Caco-2 (cell line): ENCODE data around the gene SEC22C. TPM values are rescaled to one million over a fixed set of nuclear protein-coding genes. Genes with fewer than 3 reads are reported as not detected.

Experiments used
- BruUV-seq: library from RNA; stranded (reverse); fragments of 400-500 nt; replicated peaks from 2 replicates; lab custom pipeline; 2021; lab: Mats Ljungman, UMichigan
- CTCF ChIA-PET: fragments of 300-600 bp; sonication (Branson Sonifier 250); formaldehyde crosslinking; loops from one replicate; lab custom pipeline; 2022; ENCODE audit warnings: antibody characterized with exemption; lab: Charles Lee
- POLR2A ChIA-PET: fragments of 300-600 bp; sonication (Branson Sonifier 250); formaldehyde crosslinking; loops from one replicate; lab custom pipeline; 2022; ENCODE audit warnings: antibody characterized with exemption; lab: Charles Lee
- DNase-seq, 2 experiments: peaks; one replicate each; pipeline versions ENCODE4 v3.0.0 to v3.0.0-alpha.2; 2020 to 2022
- H3K27me3 ChIP-seq: replicated peaks from 2 replicates; pipeline ENCODE4 v1.6.0; 2011; ENCODE audit warnings: low read length; ENCODE audit not compliant: control insufficient read depth, insufficient read depth
- H3K36me3 ChIP-seq: 2 replicates; pipeline ENCODE4 v1.5.1; 2011; ENCODE audit warnings: low read length; ENCODE audit not compliant: control insufficient read depth, insufficient read depth
- H3K4me1 ChIP-seq: fragments of 250-450 bp; sonication (Bioruptor Pico); 2 replicates; pipeline ENCODE4 v1.5.1; 2020; ENCODE audit warnings: mild to moderate bottlenecking
- H3K4me3 ChIP-seq: 2 replicates; pipeline ENCODE4 v1.5.1; 2011; ENCODE audit warnings: low read depth, mild to moderate bottlenecking, control low read depth, low read length
- H3K9me3 ChIP-seq: fragments of 250-450 bp; sonication (Bioruptor Pico); 2 replicates; pipeline ENCODE4 v1.5.1; 2020; ENCODE audit warnings: mild to moderate bottlenecking, moderate library complexity
- H3K27ac Mint-ChIP-seq: one replicate; pipeline ENCODE4 v1.8.0; 2022; ENCODE audit warnings: mixed read lengths; ENCODE audit not compliant: unreplicated experiment
- H3K27me3 Mint-ChIP-seq: one replicate; pipeline ENCODE4 v1.8.0; 2022; ENCODE audit warnings: mixed read lengths; ENCODE audit not compliant: insufficient read depth, unreplicated experiment
- H3K36me3 Mint-ChIP-seq: one replicate; pipeline ENCODE4 v1.8.0; 2022; ENCODE audit warnings: mild to moderate bottlenecking, mixed read lengths; ENCODE audit not compliant: insufficient read depth, unreplicated experiment
- H3K4me1 Mint-ChIP-seq: one replicate; pipeline ENCODE4 v1.8.0; 2022; ENCODE audit warnings: low read depth, mixed read lengths; ENCODE audit not compliant: unreplicated experiment
- H3K4me3 Mint-ChIP-seq: one replicate; pipeline ENCODE4 v1.8.0; 2022; ENCODE audit warnings: mild to moderate bottlenecking, moderate library complexity, mixed read lengths; ENCODE audit not compliant: unreplicated experiment
- H3K9me3 Mint-ChIP-seq: one replicate; pipeline ENCODE4 v1.8.0; 2022; ENCODE audit warnings: mixed read lengths; ENCODE audit not compliant: unreplicated experiment
- intact Hi-C: fragments of 100-400 bp; cut with micrococcal nuclease; formaldehyde crosslinking; loops from one replicate; pipeline ENCODE4 v1.10.0; 2022; ENCODE audit not compliant: unreplicated experiment
- total RNA-seq: library from RNA; stranded (reverse); gene quantifications from 2 replicates; pipeline ENCODE4 v1.2.3, GENCODE V29; 2022
- TF ChIP-seq, protein P1 (sequence below), 2 experiments: fragments of 200-600 bp in 1 of 2; IDR thresholded peaks; 1 replicate in 1 of 2; 2 replicates in 1 of 2; pipeline versions ENCODE4 v1.5.1 to v1.8.0; 2011 to 2022; ENCODE audit warnings: antibody characterized with exemption in 1 of 2, control low read depth in 1 of 2, inconsistent platforms in 1 of 2, low read depth in 1 of 2, low read length in 1 of 2, mild to moderate bottlenecking in 1 of 2, moderate library complexity in 1 of 2; ENCODE audit not compliant: insufficient read depth in 1 of 2, severe bottlenecking in 1 of 2, unreplicated experiment in 1 of 2

The SEC22C gene
- total RNA-seq, 1 experiment from 2014 or later, result 36.4 TPM

DNA sequence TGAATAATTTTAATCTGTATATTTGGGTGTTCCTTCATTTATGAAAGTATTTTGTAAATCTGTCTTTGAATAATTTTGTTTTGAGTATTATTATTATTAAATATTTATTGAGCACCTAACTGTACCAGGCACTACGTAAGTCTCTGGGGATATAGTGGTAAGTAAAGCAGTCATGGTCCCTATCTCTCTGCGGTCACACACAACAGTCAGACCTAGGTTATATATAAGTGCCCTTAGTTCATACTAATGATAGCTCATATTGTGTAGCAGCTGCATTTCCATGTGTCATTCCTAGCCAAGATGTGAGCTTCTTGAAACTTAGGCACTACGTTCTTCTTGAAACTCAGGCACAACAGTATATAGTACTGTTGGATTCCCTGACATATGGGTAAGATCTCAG, 31.2 kb upstream of the SEC22C start:
- no peaks in the 10 kb centered on the region for H3K36me3 ChIP-seq
- H3K9me3 ChIP-seq, result no peaks in the 10 kb centered on the region
- Mint-ChIP-seq H3K27ac (no peak overlapping the region), H3K4me3 (no peak overlapping the region), H3K36me3 (peaks cover 51% of the 10 kb centered on the region), H3K9me3 (no peaks in the 10 kb centered on the region), H3K27me3 (no peaks in the 10 kb centered on the region), H3K4me1 (peaks cover 5% of the 10 kb centered on the region)
- ChIA-PET CTCF (interaction anchor here (0.6 kb wide), 1 partner anchor 32 kb away, joined by 3 read pairs; no protein-coding TSS in a partner anchor), POLR2A (interaction anchor here (1.6 kb wide), 1 partner anchor 22 kb away, joined by 4 read pairs; the partner anchor contains the start of gene SS18L2)
- H3K4me1 ChIP-seq, result 0 out of 2 replicates have a peak, but pooled peaks cover 4% of the 10 kb centered on the region
- H3K4me3 ChIP-seq, result no peak overlapping the region
- intact Hi-C loops, result loop anchor here (2.0 kb wide), 1 partner anchor 40 kb away; no protein-coding TSS in a partner anchor
- H3K27me3 ChIP-seq, result no peaks in the 10 kb centered on the region
- BruUV-seq, result no TSS peak
- no peak for DNase-seq
- TF ChIP-seq, protein P1, sequence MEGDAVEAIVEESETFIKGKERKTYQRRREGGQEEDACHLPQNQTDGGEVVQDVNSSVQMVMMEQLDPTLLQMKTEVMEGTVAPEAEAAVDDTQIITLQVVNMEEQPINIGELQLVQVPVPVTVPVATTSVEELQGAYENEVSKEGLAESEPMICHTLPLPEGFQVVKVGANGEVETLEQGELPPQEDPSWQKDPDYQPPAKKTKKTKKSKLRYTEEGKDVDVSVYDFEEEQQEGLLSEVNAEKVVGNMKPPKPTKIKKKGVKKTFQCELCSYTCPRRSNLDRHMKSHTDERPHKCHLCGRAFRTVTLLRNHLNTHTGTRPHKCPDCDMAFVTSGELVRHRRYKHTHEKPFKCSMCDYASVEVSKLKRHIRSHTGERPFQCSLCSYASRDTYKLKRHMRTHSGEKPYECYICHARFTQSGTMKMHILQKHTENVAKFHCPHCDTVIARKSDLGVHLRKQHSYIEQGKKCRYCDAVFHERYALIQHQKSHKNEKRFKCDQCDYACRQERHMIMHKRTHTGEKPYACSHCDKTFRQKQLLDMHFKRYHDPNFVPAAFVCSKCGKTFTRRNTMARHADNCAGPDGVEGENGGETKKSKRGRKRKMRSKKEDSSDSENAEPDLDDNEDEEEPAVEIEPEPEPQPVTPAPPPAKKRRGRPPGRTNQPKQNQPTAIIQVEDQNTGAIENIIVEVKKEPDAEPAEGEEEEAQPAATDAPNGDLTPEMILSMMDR (IDR thresholded peaks at IDR 0.05; ENCODE audit: insufficient read depth in 1 of 2, low read depth in 1 of 2, low read length in 1 of 2, severe bottlenecking in 1 of 2, unreplicated experiment in 1 of 2), result no peak

DNA sequence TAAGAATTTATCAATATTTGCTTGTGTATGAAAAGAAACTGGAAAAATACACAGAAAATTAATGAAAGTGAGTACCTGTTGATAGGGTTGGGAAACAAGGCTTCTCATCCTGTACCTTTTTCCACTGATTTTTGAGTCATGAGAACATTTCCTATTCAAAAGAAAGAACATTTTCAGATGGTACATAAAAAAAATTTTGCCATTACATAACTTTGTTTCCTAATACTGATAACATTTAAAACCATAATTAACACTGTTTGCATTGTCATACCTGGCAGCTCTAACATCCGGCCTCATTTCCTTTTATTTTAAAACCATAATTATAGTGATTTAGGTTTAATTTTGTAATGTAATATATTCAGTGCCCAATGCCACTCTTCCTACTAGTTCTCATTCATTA, 30.4 kb upstream of the SEC22C start:
- CTCF ChIA-PET, result no interaction called here
- no peak overlapping the region for H3K4me3 Mint-ChIP-seq
- no peaks in the 10 kb centered on the region for H3K36me3 ChIP-seq
- no peak for DNase-seq
- intact Hi-C loops, result loop anchor here (2.0 kb wide), 1 partner anchor 39 kb away; no protein-coding TSS in a partner anchor
- TF ChIP-seq, protein P1 (IDR thresholded peaks at IDR 0.05; ENCODE audit: insufficient read depth in 1 of 2, low read depth in 1 of 2, low read length in 1 of 2, severe bottlenecking in 1 of 2, unreplicated experiment in 1 of 2), result no peak
- no TSS peak for BruUV-seq
- H3K9me3 ChIP-seq, result no peaks in the 10 kb centered on the region
- H3K27me3 ChIP-seq, result no peaks in the 10 kb centered on the region
- 0 out of 2 replicates have a peak, but pooled peaks cover 4% of the 10 kb centered on the region for H3K4me1 ChIP-seq
- H3K4me3 ChIP-seq, result no peak overlapping the region
- H3K27me3 Mint-ChIP-seq, result no peaks in the 10 kb centered on the region
- H3K36me3 Mint-ChIP-seq, result peaks cover 50% of the 10 kb centered on the region
- H3K9me3 Mint-ChIP-seq, result no peaks in the 10 kb centered on the region
- POLR2A ChIA-PET, result no interaction called here
- H3K4me1 Mint-ChIP-seq, result peaks cover 5% of the 10 kb centered on the region
- no peak overlapping the region for H3K27ac Mint-ChIP-seq

DNA sequence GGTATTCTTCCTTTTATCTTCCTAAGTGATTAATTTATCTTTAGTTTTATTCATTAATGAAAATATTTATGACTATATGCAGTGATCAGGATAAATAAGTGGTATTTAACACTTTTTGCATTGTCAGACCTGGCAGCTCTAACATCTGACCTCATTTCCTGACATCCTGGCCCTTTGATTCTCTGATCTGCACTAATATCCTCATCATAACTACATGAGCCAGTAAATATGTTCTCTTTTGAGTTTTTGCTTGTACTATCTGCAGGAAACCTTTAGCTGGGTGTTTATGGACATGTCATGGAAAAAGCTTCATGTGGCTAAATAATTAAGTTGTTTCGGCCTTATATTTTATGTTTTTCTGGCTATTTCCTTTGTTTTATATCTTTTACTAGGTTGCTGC, 29.2 kb upstream of the SEC22C start:
- H3K27ac Mint-ChIP-seq, result no peak overlapping the region
- TF ChIP-seq, protein P1 (IDR thresholded peaks at IDR 0.05; ENCODE audit: insufficient read depth in 1 of 2, low read depth in 1 of 2, low read length in 1 of 2, severe bottlenecking in 1 of 2, unreplicated experiment in 1 of 2), result no peak
- POLR2A ChIA-PET, result interaction anchor here (1.0 kb wide), 1 partner anchor 21 kb away, joined by 5 read pairs; no protein-coding TSS in a partner anchor
- no peaks in the 10 kb centered on the region for H3K9me3 ChIP-seq
- peaks cover 6% of the 10 kb centered on the region for H3K4me1 Mint-ChIP-seq
- no peak for DNase-seq
- H3K9me3 Mint-ChIP-seq, result no peaks in the 10 kb centered on the region
- H3K27me3 Mint-ChIP-seq, result no peaks in the 10 kb centered on the region
- intact Hi-C loops, result no loop called here
- no peaks in the 10 kb centered on the region for H3K36me3 ChIP-seq
- CTCF ChIA-PET, result no interaction called here
- no peak overlapping the region for H3K4me3 Mint-ChIP-seq
- H3K27me3 ChIP-seq, result no peaks in the 10 kb centered on the region
- no TSS peak for BruUV-seq
- peaks cover 51% of the 10 kb centered on the region for H3K36me3 Mint-ChIP-seq
- H3K4me1 ChIP-seq, result 0 out of 2 replicates have a peak, but pooled peaks cover 1% of the 10 kb centered on the region
- no peak overlapping the region for H3K4me3 ChIP-seq
